Stimulated activated CD4-positive, alpha-beta T cell treated with anti-CD3 and anti-CD28 coated beads, Interleukin-1b, Interleukin-23, amount 100 ng/mL, for 4 hours (primary cell): ENCODE measurements around the gene RDX.
"Not testable (repeated sequence)": the region's sequence is repeated elsewhere in the genome, so short reads cannot be mapped to it uniquely, and the experiment has no call there.

Source experiments
- DNase-seq, 2 donors: peaks; one replicate each; pipeline ENCODE4 v3.0.0-alpha.2; 2020; ENCODE audit warnings: low read depth in 2 of 2

Gene RDX

DNA sequence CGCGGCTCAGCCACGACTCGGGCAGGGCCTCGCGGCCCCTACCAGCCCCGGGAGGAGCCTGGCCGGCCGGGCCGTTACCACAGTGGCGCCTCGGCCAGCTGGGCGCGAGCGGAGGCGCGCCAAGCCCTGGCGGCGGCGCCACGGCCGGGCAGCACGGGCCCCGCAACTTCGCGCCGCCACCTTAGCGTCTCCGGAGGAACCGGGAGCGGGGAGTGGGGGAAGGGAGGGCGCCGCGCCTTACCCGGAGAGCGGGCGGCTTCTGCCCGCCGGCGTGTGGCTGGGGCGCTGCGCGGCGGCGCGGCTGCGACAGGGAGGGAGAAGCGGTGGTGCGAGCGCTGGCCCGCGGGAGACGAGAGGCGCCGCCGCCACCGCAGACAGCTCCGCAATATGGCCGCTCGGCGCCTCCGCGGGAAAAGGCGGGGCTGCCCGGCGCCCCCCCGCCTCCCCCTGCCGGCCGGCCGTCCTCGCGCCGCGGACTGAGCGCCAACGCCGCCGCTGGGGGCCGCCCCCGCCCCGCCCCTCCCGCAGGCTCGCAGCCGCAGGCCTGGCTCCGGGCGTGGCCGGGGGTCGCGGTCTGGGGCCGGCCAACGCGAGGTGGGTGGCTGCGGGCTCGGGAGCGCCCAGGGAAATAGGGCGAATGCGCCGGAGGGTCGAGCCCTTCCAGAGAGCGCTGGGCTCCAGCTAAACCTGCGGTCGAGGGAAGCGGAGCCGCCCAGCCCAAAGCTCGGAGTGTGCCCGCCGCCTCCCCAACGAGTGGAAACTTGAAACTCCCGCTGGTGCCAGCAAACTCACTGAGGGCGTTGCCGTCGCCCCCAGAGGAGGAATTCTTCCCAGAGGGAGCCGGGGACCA is at the start of gene RDX:
Gene RDX (minus strand): TSS at position 389 of the 850 bp plus-strand sequence. CDS start 16,922 bp downstream, outside the sequence.
- peak; percentile 27 to 60 for DNase-seq

DNA sequence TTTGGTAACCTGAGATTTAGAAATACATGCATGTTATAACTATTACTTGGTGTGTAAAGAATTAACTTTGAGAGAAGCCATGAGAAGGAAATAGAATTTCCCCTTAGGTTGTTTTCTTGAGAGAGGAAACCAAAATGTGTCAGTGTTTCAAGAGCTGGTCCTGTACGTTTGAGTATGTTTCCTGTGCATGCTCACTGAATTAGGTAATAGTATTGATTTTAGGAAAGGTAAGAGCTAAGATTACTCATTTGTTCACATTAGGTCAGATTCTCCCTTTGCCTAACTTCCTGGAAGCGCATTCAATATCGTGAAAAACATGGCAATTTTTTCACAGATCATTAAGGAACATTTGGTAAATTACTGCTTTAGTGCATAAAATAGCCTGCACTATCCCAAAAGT is 49.3 kb upstream of the RDX start:
- DNase-seq: no peak

DNA sequence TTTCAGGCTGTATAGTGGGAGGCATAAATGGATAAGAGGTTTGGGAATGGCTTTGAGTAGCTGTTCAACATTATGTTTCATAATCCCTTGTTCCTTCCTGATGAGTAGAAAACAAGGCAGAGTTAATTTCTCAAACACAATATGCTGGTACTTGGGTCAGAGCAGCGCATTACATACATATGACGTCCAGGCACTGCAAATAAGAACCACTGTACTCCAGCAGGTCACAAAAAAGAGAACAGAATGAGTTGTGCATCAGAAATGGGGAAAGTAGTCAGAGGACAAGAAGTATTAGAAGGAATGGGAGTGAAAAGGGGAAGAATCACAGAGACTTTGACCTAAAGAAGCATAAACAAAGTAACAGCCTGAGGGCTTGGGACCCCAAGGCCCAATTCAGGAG is 44.0 kb upstream of the RDX start:
- DNase-seq: no peak

DNA sequence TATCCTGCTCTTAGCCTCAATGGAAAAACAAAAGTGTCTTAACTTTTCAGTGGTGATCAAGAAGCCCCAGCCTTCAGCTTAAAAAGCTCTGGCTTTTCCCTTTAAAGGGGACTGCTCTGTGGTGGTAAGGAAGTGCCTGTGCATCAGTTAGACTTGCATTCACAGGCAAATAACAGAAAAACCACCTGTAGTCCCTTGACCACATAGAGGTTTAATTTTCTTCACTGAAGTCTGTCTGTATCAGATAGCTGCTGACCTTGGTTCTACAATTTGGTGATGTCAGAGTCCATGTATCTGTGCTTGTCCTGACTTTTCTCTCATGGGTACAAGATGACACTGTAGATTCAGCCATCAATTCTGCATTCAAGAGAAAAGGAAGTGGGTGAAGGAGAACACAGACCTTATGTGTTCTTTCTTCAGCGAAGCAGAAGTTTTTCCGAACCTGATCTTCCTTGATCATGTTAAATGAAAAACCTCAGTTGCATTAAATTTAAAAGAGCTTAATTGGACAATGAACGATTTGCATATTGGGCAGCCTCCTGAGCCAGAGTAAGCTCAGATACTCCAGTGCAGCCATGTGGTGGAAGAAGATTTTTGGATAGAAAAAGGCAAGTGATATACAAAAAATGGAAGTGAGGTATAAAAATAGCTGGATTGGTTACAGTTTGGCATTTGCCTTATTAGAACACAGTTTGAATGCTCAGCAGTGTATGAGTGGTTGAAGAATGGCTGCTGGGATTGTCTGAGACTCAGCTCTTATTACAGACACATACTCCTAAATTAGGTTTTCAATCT is 43.2 kb upstream of the RDX start:
- no peak for DNase-seq

DNA sequence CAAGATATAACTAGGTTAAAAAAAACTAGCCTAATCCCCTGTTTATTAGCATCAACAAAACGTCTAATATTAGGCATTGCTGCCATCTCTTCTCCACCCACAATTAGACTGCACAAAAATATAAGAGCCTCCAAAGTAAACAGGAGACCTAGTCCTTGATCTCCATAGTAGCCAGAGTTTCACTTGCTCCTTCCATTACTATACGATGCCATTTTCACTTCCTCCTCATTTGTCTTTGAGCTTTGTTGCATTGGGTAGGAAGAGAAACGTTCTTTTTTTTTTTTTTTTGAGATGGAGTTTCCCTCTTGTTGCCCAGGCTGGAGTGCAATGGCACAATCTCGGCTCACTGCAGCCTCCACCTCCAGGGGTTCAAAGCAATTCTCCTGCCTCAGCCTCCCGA is 42.3 kb upstream of the RDX start:
- no peak for DNase-seq

DNA sequence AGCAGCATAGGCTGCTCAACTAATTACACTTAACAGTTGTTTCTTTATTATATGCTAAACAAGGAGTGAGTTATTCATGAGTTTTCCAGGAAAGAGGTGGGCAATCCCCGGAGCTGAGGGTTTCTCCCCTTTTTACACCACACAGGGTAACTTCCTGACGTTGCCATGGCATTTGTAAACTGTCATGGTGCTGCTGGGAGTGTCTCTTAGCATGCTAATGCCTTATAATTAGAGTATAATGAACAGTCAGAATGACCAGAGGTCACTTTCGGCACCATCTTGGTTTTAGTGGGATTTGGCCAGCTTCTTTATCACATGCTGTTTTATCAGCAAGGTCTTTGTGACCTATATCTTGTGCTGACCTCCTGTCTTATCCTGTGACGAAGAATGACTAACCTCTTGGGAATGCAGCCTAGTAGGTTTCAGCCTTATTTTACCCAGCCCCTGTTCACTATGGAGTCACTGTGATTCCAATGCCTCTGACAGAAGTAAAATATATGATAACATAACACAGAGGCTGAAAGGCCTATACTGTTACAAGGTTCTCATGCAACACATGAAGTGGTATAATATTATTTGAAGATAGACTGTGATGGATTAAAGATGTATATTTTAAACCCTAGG is 41.3 kb upstream of the RDX start:
- no peak for DNase-seq

DNA sequence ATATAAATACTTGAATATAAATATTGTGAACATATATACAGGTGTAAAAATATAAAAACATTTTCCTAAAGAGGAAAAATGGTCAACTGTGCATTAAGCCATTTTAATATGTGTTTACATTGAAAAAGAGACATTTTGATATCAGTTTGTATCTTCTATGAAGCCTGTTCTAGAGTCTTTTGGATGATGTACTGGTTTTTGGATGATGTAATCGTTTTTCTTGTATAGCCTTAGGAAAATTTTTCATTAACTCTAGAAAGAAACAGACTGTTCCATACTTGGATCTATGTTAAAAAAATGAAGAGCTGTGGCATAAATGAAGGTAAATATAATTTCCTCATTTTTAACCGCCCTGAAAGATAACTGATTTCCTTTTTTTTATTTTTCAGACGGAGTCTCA is 39.6 kb upstream of the RDX start:
- DNase-seq: no peak

DNA sequence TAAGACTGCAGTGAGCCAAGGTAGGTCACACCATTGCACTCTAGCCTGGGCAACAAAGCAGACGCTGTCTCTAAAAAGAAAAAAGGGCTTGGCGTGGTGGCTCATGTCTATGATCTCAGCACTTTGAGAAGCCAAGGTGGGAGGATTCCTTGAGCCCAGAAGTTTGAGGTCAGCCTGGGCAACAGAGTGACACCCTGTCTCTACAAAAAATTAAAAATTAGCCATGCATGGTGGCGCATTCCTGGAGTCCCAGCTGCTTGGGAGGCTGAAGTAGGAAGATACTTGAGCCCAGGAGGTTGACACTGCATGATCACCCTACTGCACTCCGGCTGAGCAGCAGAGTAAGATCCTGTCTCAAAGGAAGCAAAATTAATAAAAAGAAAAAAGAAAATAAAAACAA is 38.9 kb upstream of the RDX start:
- DNase-seq: no peak

DNA sequence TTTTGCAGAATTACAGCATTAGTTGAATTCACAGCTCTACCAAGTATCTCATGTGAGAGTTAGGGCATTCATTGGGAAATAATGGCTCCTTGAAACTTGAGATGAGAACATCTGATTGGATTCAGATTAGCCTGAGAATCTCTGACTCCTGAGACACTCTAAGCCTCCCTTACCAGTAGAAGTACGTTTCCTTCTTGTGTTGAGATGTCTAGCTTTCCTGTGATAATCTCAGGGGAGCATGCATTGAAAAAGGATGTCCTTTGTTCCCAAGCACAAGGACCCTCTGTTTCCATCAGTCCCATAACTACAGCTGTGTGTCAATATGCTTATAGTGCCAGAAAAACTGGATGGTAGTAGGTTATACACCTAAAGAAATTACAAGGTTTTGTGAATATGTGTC is 35.2 kb upstream of the RDX start:
- no peak for DNase-seq

DNA sequence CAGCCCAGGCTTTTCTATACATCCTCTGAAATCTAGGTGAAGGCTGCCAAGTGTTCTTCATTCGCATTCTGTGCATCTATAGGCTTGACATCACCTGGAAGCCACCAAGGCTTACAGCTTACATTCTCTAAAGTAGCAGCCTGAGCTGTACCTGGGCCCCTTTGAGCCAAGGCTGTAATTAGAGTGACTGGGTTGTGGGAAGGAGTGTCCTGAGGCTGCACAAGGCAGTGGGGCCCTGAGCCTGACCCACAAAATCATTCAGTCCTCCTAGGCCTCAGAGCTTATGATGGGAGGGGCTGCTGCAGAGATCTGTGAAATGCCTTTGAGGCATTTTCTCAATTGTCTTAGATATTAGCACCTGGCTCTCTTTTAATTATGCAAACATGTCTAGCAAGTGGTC is 33.0 kb upstream of the RDX start:
- no peak for DNase-seq

DNA sequence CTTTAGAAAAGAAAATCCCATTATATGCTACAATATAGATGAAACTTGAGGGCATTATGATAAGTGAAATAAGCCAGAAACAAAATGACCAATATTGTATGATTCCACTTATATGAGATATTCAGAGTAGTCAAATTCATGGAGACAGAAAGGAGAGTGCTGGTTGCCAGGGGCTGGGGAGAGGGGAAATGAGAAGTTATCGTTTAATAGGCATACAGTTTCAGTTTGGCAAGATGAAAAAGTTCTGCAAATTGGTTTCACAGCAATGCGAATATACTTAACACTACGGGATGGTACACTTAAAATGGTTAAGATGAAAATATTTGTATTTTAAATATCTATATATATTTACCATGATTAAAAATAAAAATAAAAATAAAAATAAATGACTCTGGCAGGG is 31.1 kb upstream of the RDX start:
- DNase-seq: no peak

DNA sequence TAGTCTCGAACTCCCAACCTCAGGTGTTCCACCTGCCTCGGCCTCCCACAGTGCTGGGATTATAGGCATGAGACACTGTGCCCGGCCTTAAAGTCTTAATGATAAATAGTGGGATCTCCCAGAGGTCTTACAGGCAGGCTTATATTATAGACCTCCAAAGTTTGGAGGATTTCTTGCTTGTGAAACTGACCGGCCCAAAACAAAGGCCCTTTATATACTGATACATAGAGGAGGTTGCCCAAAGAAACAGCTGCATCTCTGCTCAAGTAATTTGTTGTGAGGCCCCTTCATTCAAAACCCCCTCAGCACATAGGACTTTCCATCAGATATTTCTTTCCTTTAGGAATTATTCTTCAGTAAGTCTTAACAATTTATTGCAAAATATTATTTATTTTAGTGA is 27.4 kb upstream of the RDX start:
- no peak for DNase-seq

DNA sequence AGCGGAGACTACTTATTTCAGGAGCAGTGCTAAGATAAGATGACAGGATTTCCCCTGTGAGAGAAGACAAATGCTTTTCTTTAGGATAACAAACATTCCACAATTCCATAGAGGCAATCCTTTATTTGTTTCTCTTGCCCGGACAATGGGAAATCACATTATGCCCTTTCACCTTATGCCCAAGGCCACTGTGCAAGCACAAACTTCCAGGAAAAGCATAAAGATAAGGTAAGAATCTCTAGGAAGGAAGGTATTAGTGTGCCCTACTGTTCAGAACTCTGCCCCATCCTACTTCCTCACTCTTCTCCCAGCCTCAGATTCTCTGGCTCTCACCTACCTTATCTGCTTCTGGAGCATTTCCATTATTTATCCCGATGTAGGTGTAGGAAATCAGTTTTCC is 23.1 kb upstream of the RDX start:
- DNase-seq: no peak

DNA sequence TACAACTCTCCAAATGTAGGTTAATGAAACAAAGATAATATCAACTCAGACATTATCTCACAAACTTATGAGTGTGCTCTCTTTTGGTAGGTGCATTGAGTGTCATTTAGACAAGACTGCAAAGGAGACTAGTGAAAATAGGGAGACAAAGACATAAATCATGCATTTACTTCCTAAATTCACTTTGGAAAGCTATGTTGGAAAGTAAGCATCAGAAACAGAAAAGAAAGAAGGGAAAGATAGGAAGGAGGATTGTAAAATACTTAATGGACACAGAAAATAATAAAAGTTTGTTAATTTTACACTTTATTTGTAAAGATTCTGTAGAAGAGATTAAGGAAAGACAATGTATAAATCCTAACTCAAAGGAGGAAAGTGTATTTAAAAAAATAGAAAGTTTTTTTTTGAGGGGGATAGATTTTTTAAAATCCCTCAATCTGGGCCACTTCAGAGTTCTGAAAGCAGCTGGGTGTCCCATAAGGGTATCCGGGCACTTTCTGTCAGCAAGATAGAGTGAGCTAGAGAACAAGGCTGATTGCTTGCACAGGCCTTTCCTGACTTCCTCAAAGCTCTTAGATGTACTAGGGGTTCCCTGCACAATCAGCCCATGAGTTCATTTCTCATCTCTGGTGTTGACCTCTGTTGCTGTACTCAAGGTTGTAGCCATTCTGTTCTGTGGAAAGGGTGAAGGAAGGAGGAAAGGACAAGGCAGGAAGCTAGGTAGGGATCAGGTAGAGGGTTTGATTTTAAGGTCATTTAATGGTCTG is 22.4 kb upstream of the RDX start:
- DNase-seq: no peak

DNA sequence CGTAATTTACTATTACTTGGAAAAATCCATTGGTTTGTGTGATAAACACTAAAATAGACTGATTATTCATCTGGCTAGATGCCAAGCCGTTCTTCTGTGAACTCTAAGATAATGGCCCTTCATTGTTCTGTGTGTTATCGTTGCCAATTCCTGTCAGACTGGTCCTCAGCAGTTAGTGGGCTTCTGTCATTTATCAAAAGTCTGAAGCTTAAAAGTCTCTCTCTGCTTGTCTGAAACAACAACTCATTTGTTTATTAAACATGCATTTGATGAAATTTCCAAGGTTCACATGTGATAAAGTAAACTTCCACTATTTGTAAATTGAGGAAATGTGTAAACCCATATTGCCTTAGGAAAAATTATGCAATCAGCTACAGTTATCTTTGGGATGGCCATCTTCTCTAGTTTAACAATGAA is 21.1 kb upstream of the RDX start:
- no peak for DNase-seq

DNA sequence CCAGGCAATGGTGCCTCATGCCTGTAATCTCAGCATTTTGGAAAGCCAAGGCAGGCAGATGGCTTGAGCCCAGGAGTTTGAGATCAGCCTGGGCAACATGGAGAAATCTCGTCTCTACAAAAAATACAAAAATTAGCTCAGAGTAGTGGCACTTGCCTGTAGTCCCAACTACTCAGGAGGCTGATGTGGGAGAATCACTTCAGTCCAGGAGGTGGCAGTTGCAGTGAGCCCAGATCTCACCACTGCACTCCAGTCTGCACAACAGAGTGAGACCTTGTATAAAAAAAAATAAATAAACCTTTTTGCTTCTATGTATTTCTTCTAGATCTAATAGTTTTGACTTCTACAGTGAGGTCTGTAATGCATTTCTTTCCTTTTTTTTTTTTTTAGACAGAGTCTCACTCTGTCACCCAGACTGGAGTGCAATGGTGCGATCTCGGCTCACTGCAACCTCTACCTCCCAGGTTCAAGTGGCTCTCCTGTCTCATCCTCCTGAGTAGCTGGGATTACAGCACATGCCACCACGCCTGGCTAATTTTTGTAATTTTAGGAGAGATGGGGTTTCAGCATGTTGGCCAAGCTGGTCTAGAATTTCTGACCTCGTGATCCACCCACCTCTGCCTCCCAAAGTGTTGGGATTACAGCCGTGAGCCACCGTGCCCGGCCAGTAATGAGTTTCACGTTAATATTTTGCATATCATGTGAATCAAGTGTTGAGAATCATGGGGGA is 18.1 kb upstream of the RDX start:
- no peak for DNase-seq

DNA sequence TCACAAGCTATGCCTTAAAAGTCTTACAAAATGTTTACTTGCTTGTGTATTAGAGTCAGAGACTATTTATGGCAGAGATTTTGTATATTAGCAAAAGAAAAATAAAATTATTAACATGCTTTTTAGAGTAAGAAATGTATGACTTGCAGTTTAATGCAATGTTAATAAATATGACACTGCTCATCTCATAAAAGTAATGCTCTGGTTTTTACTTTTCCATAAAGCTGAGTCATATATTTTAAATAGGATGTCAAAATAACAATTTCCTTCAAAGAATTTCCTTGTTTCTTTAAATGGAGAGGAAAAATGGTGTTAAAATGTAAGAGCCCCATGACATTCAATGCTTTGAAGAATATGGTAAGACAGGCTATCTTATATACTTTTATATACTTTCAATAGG is 16.3 kb upstream of the RDX start:
- DNase-seq: no peak

DNA sequence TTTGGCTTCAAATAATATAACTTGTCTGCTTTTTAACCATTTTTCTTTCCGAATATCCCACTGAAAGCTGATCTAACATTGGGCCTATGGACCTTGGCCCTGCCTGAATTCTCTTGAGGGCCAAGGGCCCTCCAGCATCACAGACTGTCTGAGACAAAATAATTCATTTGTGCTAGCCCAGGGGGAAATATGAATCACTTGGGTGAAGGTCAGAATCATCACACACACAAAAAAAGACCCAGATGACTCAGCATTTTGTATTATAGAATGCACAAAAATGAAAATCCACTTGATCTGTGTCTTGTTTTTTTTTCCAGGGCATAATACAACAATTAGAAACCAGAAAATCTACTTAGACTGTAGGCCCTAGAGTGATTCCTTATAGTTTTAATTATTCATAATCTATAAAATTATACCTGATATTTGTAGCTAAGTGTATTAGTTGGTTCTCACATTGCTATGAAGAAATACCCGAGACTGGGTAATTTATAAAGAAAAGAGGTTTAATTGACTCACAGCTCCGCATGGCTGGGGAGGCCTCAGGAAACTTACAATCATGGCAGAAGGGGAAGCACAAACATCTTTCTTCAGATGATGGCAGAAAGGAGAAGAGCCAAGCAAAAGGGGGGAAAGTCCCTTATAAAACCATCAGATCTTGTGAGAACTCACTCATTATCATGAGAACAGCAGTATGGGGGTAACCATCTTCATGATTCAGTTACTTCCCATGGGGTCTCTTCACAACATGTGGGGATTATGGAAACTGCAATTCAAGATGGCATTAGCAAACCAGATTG is 15.6 kb upstream of the RDX start:
- no peak for DNase-seq

DNA sequence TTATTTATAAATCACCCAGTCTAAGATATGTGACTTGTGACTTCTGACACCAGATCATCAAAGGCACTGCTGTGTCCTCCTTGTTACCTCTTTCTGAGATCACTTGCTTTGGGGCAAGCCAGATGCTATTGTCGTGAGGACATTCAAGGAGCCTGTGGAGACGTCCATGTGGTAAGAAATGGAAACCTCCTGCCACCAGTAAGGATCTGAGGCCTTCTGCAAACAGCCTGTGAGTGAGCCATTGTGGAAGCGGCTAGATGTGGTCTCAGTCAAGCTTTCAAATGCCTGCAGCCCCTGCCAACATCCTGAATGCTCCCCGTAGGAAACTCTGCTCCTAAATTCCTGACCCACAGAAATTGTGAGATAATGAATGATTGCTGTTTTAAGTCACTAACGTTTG is 11.7 kb upstream of the RDX start:
- DNase-seq: no peak

DNA sequence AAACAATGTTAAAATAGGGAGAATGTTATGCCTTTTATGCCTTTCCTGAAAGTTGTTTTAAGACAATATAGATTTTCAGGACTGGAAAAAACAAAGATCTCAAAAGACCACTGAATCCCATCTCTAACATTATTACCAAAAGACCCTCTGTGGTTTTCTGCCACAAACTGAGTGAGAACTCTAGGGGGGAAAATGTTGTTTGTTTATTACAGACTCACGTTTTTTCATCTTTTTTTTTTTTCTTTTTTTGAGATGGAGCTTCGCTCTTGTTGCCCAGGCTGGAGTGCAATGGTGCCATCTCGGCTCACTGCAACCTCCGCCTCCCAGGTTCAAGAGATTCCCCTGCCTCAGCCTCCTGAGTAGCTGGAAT is 9.6 kb upstream of the RDX start:
- not testable (repeated sequence) for DNase-seq
